Measurements from ENCODE around the gene RBMS1. TPM values are rescaled to one million over a fixed set of nuclear protein-coding genes. Genes with fewer than 3 reads are reported as not detected.

Gene RBMS1
- total RNA-seq, 4 donors from 2014 or later: 50.2 to 62.3 (median 59.1) TPM

- intact Hi-C loops (cut with DNase I; ENCODE audit: low total_unique reads): no loop called here
- 64 to 65% methylated on average over 2 of the region's 2 CpGs for WGBS, 2 donors
- H3K4me3 ChIP-seq (ENCODE audit: low read depth, poor library complexity, severe bottlenecking): no peak overlapping the region
- no peak for DNase-seq (ENCODE audit: low spot score in 2 of 2)
- no peak for TF ChIP-seq CTCF (IDR thresholded peaks at IDR 0.05)
These were observed 81.7 kb downstream of the RBMS1 start for GRCh38 chr2:160411955-160412354.

- TF ChIP-seq CTCF (IDR thresholded peaks at IDR 0.05) (no peak), POLR2A (IDR thresholded peaks at IDR 0.05) (no peak)
- intact Hi-C loops (cut with DNase I; ENCODE audit: low total_unique reads): no loop called here
- H3K4me3 ChIP-seq (ENCODE audit: low read depth, poor library complexity, severe bottlenecking): no peak overlapping the region
- WGBS, 2 donors: 0 to 7% methylated on average over 1 of the region's 1 CpG
- DNase-seq (ENCODE audit: low spot score in 2 of 2): no peak
These were observed 82.4 kb downstream of the RBMS1 start for GRCh38 chr2:160411167-160411566.

- DNase-seq (ENCODE audit: low spot score in 2 of 2): no peak
- intact Hi-C loops (cut with DNase I; ENCODE audit: low total_unique reads): no loop called here
- TF ChIP-seq POLR2A (IDR thresholded peaks at IDR 0.05) (no peak), CTCF (IDR thresholded peaks at IDR 0.05) (no peak)
- 72 to 73% methylated on average over 1 of the region's 1 CpG for WGBS, 2 donors
- H3K4me3 ChIP-seq (ENCODE audit: low read depth, poor library complexity, severe bottlenecking): no peak overlapping the region
These were observed 84.1 kb downstream of the RBMS1 start for GRCh38 chr2:160409480-160409879.

- 72 to 76% methylated on average over 2 of the region's 2 CpGs for WGBS, 2 donors
- intact Hi-C loops (cut with DNase I; ENCODE audit: low total_unique reads): no loop called here
- DNase-seq (ENCODE audit: low spot score in 2 of 2): no peak
- H3K4me3 ChIP-seq (ENCODE audit: low read depth, poor library complexity, severe bottlenecking): no peak overlapping the region
- TF ChIP-seq POLR2A (IDR thresholded peaks at IDR 0.05): no peak
- TF ChIP-seq CTCF (IDR thresholded peaks at IDR 0.05): no peak
These were observed 84.7 kb downstream of the RBMS1 start for GRCh38 chr2:160408959-160409291.

- intact Hi-C loops (cut with DNase I; ENCODE audit: low total_unique reads): no loop called here
These were observed 85.2 kb downstream of the RBMS1 start for GRCh38 chr2:160408173-160408958.

GRCh38 chr2:160407393-160408172 is 86.0 kb downstream of the RBMS1 start:
- TF ChIP-seq CTCF (IDR thresholded peaks at IDR 0.05) (no peak), POLR2A (IDR thresholded peaks at IDR 0.05) (no peak)

More at GRCh38 chr2:160408173-160408958, 85.2 kb downstream of the RBMS1 start:
- no peak for DNase-seq (ENCODE audit: low spot score in 2 of 2)
- WGBS, 2 donors: 42 to 45% methylated on average over 34 of the region's 34 CpGs
- no peak for TF ChIP-seq POLR2A (IDR thresholded peaks at IDR 0.05)
- H3K4me3 ChIP-seq (ENCODE audit: low read depth, poor library complexity, severe bottlenecking): no peak overlapping the region

More at GRCh38 chr2:160407393-160408172, 86.0 kb downstream of the RBMS1 start:
- intact Hi-C loops (cut with DNase I; ENCODE audit: low total_unique reads): no loop called here
- peak overlapping the region; percentile 81 for H3K4me3 ChIP-seq (ENCODE audit: low read depth, poor library complexity, severe bottlenecking)
- peak in 1 of 2 donors; percentile 90 for DNase-seq (ENCODE audit: low spot score in 2 of 2)
- 0 to 1% methylated on average over 38 to 42 of the region's 120 CpGs for WGBS, 2 donors

All from lower leg skin (tissue), 4 donors.